HepG2 (cell line): Measurements from ENCODE around the gene BABAM1. TPM values are rescaled to one million over a fixed set of nuclear protein-coding genes. Genes with fewer than 3 reads are reported as not detected.
A peak's percentile ranks its signal among the peaks of the same experiment; 100 is the strongest.

ENCODE experiments used
- KDM1A ChIP-seq: IDR thresholded peaks from 2 replicates; pipeline ENCODE4 v1.6.1; 2016; ENCODE audit warnings: missing compliant biosample characterization
- NFIC ChIP-seq: IDR thresholded peaks from 2 replicates; pipeline ENCODE4 v1.6.1; 2012; ENCODE audit warnings: mild to moderate bottlenecking, low read length, inconsistent platforms
- NFKBIZ ChIP-seq: IDR thresholded peaks from 2 replicates; pipeline ENCODE4 v1.6.1; 2018; ENCODE audit warnings: missing genetic modification reagents, missing compliant biosample characterization
- SKI ChIP-seq: fragments of 450-650 bp; IDR thresholded peaks from one replicate; pipeline ENCODE4 v1.6.1; 2018; ENCODE audit warnings: mild to moderate bottlenecking; ENCODE audit not compliant: partially characterized antibody
- ZNF17 ChIP-seq: sonication (generic); formaldehyde crosslinking; IDR thresholded peaks from 2 replicates; pipeline ENCODE4 v1.5.0; 2020; ENCODE audit warnings: mild to moderate bottlenecking, missing genetic modification reagents
- ZNF589 ChIP-seq: sonication (generic); formaldehyde crosslinking; conservative IDR thresholded peaks from 2 replicates; pipeline ENCODE4 v1.8.0; 2022; ENCODE audit warnings: mild to moderate bottlenecking, moderate library complexity, missing genetic modification reagents
- polyA plus RNA-seq, 8 experiments: library from polyadenylated mRNA; depleted of rRNA in 3 of 8; stranded (reverse) in 7 of 8; unstranded in 1 of 8; fragments of >200 nt; fragmentation: Illumina TruSeq in 4 of 8; extraction: Trizol in 4 of 8; gene quantifications; 2 replicates each; pipeline versions ENCODE4 v1.2.1 to v1.2.3, GENCODE V29; 2011 to 2016; ENCODE audit warnings: low read depth in 4 of 8, missing spikeins in 1 of 8, mixed read lengths in 1 of 8; ENCODE audit not compliant: insufficient read depth in 1 of 8
- total RNA-seq, 5 experiments: library from RNA; depleted of rRNA; stranded (reverse); fragments of >200 nt; fragmentation: Illumina TruSeq; extraction: Trizol; gene quantifications; 2 replicates each; pipeline ENCODE4 v1.2.3, GENCODE V29; 2016; ENCODE audit warnings: low read depth in 1 of 5
- TF ChIP-seq, protein P1 (sequence below), 2 experiments: sonication (generic) in 1 of 2; formaldehyde crosslinking in 1 of 2; IDR thresholded peaks; 2 replicates each; pipeline versions ENCODE4 v1.6.1 to v1.9.0; 2014 to 2022; ENCODE audit warnings: antibody characterized with exemption in 1 of 2, borderline replicate concordance in 1 of 2, inconsistent platforms in 1 of 2, low read depth in 1 of 2, missing genetic modification reagents in 1 of 2
- TF ChIP-seq, protein P2 (sequence below): sonication (generic); formaldehyde crosslinking; IDR thresholded peaks from 2 replicates; pipeline ENCODE4 v1.5.0; 2020; ENCODE audit warnings: missing genetic modification reagents
- TF ChIP-seq, protein P3 (sequence below): sonication (generic); formaldehyde crosslinking; IDR thresholded peaks from 2 replicates; pipeline ENCODE4 v1.4.0; 2020; ENCODE audit warnings: mild to moderate bottlenecking, missing genetic modification reagents

The BABAM1 gene
- total and polyA plus RNA-seq, 2 of the 13 experiments (the other 11 are each of a cell fraction or from before 2014, with no cell fraction given), result 70.0 to 82.0 TPM

DNA sequence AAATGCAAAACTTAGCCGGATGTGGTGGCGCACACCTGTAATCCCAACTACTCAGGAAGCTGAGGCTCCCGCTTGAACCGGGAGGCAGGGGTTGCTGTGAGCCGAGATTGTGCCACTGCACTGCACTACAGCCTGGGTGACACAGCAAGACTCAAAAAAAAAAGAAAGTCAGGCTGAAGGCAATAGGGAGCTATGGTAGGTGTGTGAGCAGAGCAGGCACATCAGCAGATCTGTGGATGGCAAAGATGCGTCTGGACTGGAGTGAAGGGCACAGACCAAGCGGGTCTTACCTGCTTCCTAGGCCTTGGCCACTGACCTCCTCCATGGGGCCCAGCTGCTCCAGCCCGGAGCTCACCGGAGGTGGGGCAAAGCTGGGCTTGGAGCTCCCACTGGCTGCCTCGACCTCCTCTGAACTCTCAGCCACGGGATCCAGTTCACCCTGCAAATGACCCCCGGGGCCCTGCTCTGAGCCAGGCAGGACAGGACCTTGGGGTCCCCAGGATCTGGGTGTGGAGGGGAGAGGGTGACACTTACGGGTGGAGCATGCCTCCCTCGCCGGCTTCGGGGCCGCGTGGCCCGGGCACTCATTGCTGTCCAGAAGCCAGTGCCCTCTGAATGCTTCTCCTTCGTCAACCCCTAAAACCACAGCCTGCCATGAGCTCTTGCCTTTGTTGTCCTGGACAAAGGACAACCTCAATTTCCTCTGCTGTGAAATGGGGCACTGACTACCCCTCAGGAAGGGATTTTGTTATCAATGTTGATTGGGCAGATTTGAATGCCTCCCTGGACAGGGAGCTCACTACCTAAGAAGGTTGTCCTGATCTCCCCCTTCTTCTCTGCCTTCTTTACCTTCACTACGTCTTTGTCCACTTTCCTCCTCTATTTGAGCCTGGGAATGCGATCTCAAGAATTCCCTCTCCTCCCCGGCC, 3.3 kb upstream of the BABAM1 start (continued):
- TF ChIP-seq, protein P1, sequence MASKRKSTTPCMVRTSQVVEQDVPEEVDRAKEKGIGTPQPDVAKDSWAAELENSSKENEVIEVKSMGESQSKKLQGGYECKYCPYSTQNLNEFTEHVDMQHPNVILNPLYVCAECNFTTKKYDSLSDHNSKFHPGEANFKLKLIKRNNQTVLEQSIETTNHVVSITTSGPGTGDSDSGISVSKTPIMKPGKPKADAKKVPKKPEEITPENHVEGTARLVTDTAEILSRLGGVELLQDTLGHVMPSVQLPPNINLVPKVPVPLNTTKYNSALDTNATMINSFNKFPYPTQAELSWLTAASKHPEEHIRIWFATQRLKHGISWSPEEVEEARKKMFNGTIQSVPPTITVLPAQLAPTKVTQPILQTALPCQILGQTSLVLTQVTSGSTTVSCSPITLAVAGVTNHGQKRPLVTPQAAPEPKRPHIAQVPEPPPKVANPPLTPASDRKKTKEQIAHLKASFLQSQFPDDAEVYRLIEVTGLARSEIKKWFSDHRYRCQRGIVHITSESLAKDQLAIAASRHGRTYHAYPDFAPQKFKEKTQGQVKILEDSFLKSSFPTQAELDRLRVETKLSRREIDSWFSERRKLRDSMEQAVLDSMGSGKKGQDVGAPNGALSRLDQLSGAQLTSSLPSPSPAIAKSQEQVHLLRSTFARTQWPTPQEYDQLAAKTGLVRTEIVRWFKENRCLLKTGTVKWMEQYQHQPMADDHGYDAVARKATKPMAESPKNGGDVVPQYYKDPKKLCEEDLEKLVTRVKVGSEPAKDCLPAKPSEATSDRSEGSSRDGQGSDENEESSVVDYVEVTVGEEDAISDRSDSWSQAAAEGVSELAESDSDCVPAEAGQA (IDR thresholded peaks at IDR 0.05; ENCODE audit: low read depth), result no peak
- TF ChIP-seq, protein P1 (CRISPR knock-in tag; IDR thresholded peaks at IDR 0.05; ENCODE audit: borderline replicate concordance), result no peak
- TF ChIP-seq, protein P2, sequence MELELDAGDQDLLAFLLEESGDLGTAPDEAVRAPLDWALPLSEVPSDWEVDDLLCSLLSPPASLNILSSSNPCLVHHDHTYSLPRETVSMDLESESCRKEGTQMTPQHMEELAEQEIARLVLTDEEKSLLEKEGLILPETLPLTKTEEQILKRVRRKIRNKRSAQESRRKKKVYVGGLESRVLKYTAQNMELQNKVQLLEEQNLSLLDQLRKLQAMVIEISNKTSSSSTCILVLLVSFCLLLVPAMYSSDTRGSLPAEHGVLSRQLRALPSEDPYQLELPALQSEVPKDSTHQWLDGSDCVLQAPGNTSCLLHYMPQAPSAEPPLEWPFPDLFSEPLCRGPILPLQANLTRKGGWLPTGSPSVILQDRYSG, result no peak
- TF ChIP-seq NFIC (no peak), KDM1A (peak; percentile 84; the same call in 1 of the 2 replicates), ZNF17 (CRISPR knock-in tag) (no peak), SKI (no peak), NFKBIZ (CRISPR knock-in tag) (no peak), ZNF589 (CRISPR knock-in tag) (no peak)
- TF ChIP-seq, protein P3, sequence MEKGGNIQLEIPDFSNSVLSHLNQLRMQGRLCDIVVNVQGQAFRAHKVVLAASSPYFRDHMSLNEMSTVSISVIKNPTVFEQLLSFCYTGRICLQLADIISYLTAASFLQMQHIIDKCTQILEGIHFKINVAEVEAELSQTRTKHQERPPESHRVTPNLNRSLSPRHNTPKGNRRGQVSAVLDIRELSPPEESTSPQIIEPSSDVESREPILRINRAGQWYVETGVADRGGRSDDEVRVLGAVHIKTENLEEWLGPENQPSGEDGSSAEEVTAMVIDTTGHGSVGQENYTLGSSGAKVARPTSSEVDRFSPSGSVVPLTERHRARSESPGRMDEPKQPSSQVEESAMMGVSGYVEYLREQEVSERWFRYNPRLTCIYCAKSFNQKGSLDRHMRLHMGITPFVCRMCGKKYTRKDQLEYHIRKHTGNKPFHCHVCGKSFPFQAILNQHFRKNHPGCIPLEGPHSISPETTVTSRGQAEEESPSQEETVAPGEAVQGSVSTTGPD (CRISPR knock-in tag), result no peak
